ENCODE measurements around the gene RAD23A. TPM values are rescaled to one million over a fixed set of nuclear protein-coding genes. Genes with fewer than 3 reads are reported as not detected.

RAD23A gene
- total RNA-seq, 1 donor from 2014 or later: 78.8 TPM

DNA sequence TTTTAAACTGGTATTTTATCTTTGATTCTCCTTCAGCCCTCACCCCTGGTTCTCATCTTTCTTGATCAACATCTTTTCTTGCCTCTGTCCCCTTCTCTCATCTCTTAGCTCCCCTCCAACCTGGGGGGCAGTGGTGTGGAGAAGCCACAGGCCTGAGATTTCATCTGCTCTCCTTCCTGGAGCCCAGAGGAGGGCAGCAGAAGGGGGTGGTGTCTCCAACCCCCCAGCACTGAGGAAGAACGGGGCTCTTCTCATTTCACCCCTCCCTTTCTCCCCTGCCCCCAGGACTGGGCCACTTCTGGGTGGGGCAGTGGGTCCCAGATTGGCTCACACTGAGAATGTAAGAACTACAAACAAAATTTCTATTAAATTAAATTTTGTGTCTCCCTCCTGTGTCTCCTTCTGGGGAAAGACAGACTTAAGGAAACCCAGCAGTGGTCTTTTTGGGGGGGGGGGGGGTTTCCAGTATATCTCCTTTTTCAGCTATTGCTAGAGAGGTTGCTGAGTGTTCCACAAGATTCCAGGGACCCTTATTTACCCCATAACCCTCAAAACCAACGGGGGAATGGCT lies 1.5 kb upstream of the RAD23A start:
- Mint-ChIP-seq H3K27me3 (no peaks in the 10 kb centered on the region), H3K4me3 (ENCODE audit: low read depth) (no peak overlapping the region), H3K36me3 (ENCODE audit: insufficient read depth) (peaks cover 34% of the 10 kb centered on the region), H3K4me1 (ENCODE audit: low read depth) (peaks cover 27% of the 10 kb centered on the region), H3K9me3 (ENCODE audit: low read depth) (no peaks in the 10 kb centered on the region), H3K27ac (peak overlapping the region; percentile 98)
- no peak for TF ChIP-seq CTCF (IDR thresholded peaks at IDR 0.05; ENCODE audit: unreplicated experiment)
- DNase-seq (ENCODE audit: low spot score, unreplicated experiment): no peak

DNA sequence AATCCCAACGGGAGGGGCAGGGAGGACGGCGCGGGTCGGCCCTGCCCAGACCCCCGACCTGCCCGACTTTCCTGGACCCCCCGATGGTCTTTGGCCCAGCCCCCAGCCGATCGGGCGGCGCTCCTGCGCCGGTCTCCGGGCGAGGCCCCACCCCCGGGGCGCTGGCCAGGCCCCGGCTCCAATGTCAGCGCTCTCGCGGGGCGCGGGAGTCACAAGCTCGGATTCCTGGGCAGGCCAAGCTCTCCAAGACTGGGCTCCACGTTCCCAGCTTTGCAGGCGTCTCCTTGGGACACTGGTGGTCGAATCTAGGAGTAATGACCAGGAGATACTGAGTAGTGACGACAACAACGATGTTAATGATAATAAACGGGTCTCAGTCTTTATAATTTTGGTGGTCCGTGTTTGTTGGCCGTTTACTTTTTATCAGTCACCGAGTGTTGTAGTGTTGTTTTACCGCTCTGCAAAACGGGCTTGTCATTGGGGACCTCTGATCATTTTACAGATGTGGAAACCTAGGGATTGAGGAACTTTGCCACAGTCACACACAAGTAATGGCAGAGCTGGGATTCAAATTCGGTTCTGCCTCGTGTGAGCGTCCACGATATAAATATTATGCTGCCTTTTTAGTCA lies 545 bp downstream of the RAD23A start:
- Mint-ChIP-seq H3K27me3 (no peaks in the 10 kb centered on the region), H3K36me3 (ENCODE audit: insufficient read depth) (peaks cover 28% of the 10 kb centered on the region), H3K9me3 (ENCODE audit: low read depth) (no peaks in the 10 kb centered on the region), H3K4me3 (ENCODE audit: low read depth) (peak overlapping the region; percentile 81), H3K27ac (peak overlapping the region; percentile 95), H3K4me1 (ENCODE audit: low read depth) (peaks cover 14% of the 10 kb centered on the region)
- no peak for TF ChIP-seq CTCF (IDR thresholded peaks at IDR 0.05; ENCODE audit: unreplicated experiment)
- DNase-seq (ENCODE audit: low spot score, unreplicated experiment): peak; percentile 58

GRCh38 chr19:12946731-12947496 lies 1.3 kb downstream of the RAD23A start:
- peak overlapping the region; percentile 81 for H3K4me3 Mint-ChIP-seq (ENCODE audit: low read depth)
- peaks cover 14% of the 10 kb centered on the region for H3K4me1 Mint-ChIP-seq (ENCODE audit: low read depth)
- H3K36me3 Mint-ChIP-seq (ENCODE audit: insufficient read depth): peaks cover 33% of the 10 kb centered on the region
- H3K9me3 Mint-ChIP-seq (ENCODE audit: low read depth): no peaks in the 10 kb centered on the region
- H3K27me3 Mint-ChIP-seq: no peaks in the 10 kb centered on the region
- no peak for DNase-seq (ENCODE audit: low spot score, unreplicated experiment)
- TF ChIP-seq CTCF (IDR thresholded peaks at IDR 0.05; ENCODE audit: unreplicated experiment): no peak
- H3K27ac Mint-ChIP-seq: peak overlapping the region; percentile 95

DNA sequence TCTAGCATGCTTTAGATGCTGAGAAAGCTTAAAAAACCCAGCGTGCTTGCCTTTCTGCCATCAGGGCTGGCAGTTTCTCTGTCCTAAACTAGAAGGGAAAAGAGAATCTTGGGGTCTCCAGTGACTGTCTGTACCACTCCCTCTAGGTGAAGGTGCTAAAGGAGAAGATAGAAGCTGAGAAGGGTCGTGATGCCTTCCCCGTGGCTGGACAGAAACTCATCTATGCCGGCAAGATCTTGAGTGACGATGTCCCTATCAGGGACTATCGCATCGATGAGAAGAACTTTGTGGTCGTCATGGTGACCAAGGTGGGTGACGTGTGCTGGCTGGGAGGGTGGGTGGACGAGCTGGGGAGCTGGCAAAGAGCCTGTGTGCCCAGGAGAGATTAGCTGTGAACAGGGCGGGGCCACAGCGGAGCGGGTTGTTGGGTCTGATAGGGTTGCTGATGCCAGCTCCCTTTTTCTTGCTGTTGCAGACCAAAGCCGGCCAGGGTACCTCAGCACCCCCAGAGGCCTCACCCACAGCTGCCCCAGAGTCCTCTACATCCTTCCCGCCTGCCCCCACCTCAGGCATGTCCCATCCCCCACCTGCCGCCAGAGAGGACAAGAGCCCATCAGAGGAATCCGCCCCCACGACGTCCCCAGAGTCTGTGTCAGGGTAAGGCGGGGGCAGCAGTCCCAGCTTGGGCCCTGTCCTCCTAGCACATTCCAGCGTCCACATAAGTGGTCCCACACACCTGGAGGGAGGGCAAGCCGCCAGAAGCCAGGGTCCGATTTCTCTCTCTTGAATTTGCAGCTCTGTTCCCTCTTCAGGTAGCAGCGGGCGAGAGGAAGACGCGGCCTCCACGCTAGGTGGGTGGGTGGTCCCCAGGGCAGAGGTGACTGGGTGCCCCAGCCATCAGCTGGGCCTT lies 2.3 kb downstream of the RAD23A start:
- no peak for TF ChIP-seq CTCF (IDR thresholded peaks at IDR 0.05; ENCODE audit: unreplicated experiment)
- Mint-ChIP-seq H3K27me3 (no peaks in the 10 kb centered on the region), H3K4me3 (ENCODE audit: low read depth) (peak overlapping the region; percentile 35), H3K27ac (no peak overlapping the region), H3K4me1 (ENCODE audit: low read depth) (peaks cover 14% of the 10 kb centered on the region), H3K9me3 (ENCODE audit: low read depth) (no peaks in the 10 kb centered on the region), H3K36me3 (ENCODE audit: insufficient read depth) (peaks cover 27% of the 10 kb centered on the region)
- no peak for DNase-seq (ENCODE audit: low spot score, unreplicated experiment)

Measured in progenitor cell of endocrine pancreas (in vitro differentiated cells).